GM21723 (cell line): ENCODE data around the gene CTCFL.

ENCODE experiments used
- ATAC-seq: cut with Tn5 transposase; IDR thresholded peaks from one replicate; pipeline ENCODE4 v1.9.1; 2021; ENCODE audit warnings: mild to moderate bottlenecking, moderate library complexity; ENCODE audit not compliant: unreplicated experiment

The CTCFL gene

DNA sequence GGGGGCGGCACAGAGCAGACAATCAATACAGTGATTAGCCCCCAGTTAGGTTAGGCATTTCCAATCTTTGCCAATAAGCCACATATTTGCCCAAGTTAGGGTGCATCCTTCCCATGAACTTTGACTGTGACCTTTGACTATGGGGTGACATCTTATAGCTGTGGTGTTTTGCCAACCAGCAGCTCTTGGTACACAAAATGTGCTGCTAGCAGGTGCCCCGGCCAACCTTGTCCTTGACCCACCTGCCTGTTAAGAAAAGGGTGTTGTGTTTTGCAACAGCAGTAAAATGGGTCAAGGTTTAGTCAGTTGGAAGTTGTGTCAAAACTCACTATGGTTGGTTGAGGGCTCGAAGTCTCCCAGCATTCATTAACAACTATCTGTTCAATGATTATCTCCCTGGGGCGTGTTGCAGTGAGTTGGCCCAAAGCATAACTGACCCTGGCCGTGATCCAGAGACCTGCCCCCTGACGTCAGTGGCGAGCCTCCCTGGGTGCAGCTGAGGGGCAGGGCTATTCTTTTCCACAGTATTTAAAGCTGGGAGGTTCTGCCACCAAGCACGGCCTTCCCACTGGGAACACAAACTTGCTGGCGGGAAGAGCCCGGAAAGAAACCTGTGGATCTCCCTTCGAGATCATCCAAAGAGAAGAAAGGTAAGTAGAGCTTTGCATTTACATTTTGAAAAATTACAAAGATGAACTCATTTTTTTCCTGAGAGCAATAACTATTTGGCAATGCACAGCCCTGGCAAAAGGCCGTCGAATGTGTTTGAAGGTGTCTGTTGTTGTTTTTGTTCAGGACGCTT lies 35.8 kb upstream of the CTCFL start, which contains the start of gene PCK1:
Gene PCK1 (plus strand): TSS at position 557 of the 802 bp plus-strand sequence. CDS start 302 bp downstream, outside the sequence.
- ATAC-seq: no peak

GRCh38 chr20:57559658-57560553 lies 35.0 kb upstream of the CTCFL start:
- no peak for ATAC-seq

- no peak for ATAC-seq
Measured at GRCh38 chr20:57559289-57559634, 34.3 kb upstream of the CTCFL start.

DNA sequence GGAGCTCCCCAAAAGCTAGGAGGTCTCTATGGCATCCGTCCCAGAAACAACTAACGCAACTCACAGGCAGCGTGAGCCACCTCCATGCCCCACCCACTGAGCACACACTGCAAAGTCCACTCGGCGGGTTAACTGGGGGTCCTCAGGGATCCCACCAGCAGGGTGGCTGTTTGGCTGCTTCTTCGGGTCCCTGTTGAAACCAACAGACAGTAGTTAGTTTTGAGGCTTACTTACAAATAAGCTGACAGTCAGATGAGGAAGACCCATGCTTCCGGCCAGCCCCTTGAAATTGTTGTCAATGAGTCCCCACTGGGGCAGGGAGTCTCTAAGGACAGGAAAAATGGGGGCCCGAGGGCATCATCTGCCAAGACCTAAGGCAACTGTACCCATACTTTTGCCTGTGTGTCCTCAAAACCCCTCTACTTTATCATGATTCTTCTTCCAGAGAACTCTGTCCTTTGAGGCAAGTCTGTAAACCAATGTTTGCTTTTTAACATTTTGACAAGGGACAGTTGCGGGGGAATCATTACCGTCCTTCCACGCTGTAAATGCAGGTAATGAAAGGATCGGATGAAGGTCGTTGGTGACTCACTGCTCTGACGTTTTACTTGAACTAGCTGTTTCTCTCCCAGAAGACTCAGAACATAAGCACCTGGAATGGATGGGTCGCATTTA lies 33.8 kb upstream of the CTCFL start:
- ATAC-seq: no peak

- ATAC-seq: no peak
Measured at GRCh38 chr20:57557926-57558613, 33.1 kb upstream of the CTCFL start.

- ATAC-seq: no peak
Measured at GRCh38 chr20:57556980-57557274, 32.0 kb upstream of the CTCFL start.

GRCh38 chr20:57555457-57556184 lies 30.7 kb upstream of the CTCFL start:
- ATAC-seq: no peak

DNA sequence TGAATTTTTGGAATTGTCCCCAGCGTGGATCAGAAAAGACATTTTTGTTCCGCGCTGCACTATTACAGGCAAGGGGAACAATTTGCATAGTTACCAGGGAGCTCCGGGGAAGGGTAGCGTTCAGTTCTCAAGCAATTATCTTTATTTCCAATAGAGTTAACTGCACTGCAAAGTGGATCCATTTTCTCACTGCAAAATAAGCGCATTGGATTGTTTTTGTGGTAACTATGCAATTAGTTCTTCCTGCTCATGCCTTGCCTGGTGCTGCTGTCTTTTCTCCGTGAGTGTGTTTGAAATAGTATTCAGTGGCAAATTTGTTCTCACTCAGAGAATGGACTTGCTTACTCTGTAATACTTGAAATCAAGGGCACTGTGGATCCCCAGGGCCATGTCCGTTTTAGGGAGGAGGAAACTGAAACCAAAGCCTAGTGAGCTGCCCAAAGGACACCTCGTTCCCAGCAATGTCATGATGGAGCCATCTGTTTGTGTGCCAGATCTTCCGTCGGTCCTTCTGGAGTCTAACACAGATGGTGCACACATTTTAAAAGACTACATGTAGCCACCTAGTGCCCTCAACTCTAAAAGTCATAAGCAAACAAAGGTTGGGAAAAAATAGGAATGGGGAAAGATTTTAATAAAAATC lies 28.6 kb upstream of the CTCFL start:
- no peak for ATAC-seq

GRCh38 chr20:57552471-57552870 lies 27.5 kb upstream of the CTCFL start:
- no peak for ATAC-seq

DNA sequence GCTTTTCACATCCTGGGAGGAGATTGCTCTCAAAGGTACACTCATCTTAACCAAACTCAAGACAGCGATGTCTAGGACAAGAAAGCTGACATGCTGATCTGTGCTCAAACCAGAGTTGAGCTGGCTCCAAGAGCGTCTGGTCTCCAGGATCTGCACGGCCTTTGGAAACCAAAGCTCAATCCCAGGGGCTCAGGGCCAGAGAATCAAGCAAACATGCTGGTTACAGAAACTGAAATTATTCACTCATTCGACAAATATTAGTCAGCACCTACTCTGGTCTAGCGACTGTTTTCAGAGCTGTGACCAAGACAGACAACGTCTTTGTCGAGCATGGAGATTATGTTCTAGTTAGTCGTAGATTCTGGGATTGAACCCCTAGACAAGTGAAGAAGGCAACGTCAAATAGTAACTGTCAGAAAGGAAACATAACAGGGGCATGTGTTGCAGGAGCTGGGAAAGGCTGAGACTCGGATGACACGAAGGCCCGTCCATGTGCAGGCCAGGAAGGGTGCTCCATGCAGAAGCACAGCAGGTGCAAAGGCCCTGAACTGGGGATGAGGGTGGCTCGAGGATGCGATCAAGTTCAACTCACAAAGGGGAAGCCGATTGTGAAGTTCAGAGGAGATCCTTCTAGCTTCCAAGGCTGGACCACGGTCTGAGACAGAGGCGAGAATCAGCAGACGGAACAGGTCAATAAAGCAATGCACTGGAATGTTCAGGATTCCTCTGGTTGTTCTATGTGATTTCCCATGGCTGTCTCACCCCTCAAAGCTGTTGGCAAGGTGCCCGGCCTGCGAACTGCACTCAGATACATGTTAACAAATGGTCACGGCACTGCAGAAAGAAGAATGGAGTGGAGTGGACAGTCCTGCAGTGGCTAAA lies 23.5 kb upstream of the CTCFL start:
- no peak for ATAC-seq

DNA sequence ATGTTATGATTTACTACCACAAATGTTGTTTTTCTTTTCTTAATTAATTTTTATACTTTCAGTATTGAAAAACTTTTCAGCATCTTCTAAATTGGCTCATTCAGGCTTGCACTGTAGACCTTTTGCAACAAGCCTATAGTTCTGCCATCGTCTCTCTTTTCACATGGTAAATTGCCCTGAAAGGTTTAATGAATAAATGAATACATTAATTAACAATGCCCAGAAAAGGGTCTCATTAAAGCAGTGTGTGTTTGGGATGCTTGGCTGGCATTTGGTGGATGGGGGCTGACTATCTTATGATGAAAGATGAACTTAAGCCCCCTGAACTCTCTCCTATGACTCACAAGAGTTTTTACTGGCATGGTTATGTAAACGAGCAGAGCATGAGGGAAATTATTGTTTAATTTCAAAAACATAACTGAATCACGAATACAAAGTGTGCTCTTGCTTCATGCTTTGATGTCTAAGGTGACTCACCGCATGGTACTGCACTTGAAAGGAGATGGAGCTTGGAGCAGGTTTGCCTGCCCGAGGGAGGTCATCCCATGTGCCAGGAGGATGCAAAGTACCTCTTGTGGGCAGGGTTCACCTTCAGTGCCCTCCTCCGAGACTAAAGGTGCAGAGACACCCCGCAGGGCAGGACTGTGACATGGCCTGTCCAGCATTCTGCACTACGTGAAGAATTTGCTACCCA lies 22.2 kb upstream of the CTCFL start:
- ATAC-seq: no peak

- ATAC-seq: no peak
Measured at GRCh38 chr20:57545927-57546662, 21.2 kb upstream of the CTCFL start.

DNA sequence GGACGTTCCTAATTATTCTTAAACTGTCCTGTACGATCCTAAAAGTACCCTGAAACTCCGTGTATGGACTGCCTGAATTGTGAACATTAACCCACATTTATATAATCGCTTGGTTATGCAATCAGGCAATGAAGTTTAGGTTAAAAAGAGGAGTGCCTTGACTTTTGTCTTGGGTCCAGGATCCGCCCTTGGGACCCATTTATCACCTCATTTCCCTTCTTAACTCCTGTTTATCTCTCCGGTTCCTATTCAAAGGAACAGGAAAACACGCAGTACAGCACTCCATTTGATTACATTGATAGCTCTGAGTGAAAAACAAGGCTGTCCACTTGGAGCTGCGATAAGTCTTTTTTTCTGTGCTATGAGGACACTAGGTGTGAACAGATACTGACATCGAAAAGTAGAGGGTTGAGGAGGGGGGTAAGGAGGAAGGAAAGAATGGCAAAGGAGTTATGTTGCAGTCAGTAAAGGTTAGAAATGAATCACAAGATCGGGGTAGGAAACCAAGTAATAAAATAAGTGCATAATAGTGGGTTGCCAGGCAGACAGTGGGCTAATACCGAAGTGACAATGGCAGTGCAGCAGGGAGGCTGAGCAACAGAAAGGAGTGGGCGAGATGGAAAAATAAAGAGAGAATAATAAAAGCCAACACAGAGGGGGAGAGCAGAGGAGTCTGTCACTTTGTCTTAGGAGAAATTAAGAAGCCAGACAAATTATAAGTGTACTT lies 20.1 kb upstream of the CTCFL start:
- ATAC-seq: no peak

DNA sequence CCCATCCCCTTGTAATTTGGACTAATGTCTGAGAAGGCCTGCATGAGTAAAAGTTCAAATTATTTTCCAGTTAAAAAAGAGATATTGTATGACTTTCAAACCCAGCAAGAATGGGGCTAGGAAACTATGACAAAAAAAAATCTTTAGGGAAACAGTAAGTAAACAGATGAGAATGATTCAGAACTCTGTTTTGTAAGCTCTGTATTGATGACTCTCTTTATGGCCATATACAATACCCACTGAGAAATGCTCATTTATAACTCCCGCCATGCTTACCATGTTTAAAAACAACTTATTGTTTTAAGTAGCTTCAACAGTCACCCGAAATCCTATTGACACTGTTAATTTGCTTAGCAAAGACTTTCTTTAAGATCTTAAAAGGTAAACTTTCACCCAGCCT lies 18.8 kb upstream of the CTCFL start:
- no peak for ATAC-seq

DNA sequence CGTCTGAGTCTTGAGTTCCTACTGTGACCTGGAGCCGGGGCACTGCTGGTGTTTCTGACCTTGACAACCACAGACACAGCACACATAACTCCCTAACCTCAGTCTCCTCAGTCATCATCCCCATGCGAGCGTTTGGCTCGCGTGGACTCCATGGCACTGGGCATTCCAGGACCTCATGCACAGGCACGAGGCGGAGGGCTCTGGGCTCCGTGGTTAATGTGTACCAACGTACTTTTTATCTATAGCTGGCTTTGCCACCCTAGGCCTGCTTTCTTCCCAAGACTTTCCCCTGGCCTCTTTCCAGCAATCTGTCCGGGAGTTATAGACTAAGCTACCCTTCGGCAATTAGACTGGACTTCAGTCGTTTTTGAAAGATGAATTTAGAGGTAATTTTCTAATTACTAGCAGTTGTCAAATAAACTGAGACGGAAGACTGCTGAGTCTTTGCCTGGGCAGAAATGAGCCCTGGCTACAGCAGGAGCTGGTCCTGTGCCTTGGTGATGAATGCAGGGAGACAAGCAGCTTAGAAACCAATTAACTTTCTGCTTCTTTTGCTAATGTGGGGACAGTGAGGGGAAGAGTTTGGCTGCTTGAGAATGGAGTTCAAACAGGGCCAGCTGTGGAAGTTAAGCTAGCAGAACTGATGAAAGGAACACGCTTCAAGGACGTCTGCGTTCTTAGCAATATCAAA lies 16.1 kb upstream of the CTCFL start:
- ATAC-seq: no peak

GRCh38 chr20:57539889-57540288 lies 14.9 kb upstream of the CTCFL start:
- ATAC-seq: no peak
